ENCODE measurements around the gene RAB35.

- TF ChIP-seq POLR2A (IDR thresholded peaks at IDR 0.05; ENCODE audit: low read length) (no peak), GATA1 (IDR thresholded peaks at IDR 0.05; ENCODE audit: low read depth, low read length) (no peak)
Measured at GRCh38 chr12:120062976-120063579, 53.5 kb downstream of the RAB35 start.

Measured in erythroblast (primary cell).